ENCODE results near the gene KRTAP4-12.

GRCh38 chr17:41140360-41141131 is 16.6 kb upstream of the KRTAP4-12 start, which contains the start of gene KRTAP4-6:
- no peak for TF ChIP-seq CTCF (IDR thresholded peaks at IDR 0.05; ENCODE audit: low read depth, low read length)
- no peak for TF ChIP-seq POLR2A (IDR thresholded peaks at IDR 0.05; ENCODE audit: extremely low read depth, insufficient read length)

Measured in NB4 (cell line).